K562 (cell line): Measurements from ENCODE around the gene SAMD9L. TPM values are rescaled to one million over a fixed set of nuclear protein-coding genes. Genes with fewer than 3 reads are reported as not detected.

Experiments
- BMI1 ChIP-seq: fragments of 150-350 bp; IDR thresholded peaks from 2 replicates; pipeline ENCODE4 v1.6.1; 2014; ENCODE audit warnings: low read length
- CCNT2 ChIP-seq: IDR thresholded peaks from 2 replicates; pipeline ENCODE4 v1.6.1; 2011; ENCODE audit warnings: borderline replicate concordance, low read depth, mild to moderate bottlenecking, moderate library complexity, mixed read lengths, low read length; ENCODE audit not compliant: insufficient read length; ENCODE audit errors: extremely low read depth
- E4F1 ChIP-seq: fragments of 250-450 bp; sonication (Bioruptor Pico); IDR thresholded peaks from 2 replicates; pipeline ENCODE4 v1.5.0; 2021; ENCODE audit warnings: mild to moderate bottlenecking, borderline replicate concordance
- ELK1 ChIP-seq: sonication (generic); formaldehyde crosslinking; IDR thresholded peaks from 2 replicates; pipeline ENCODE4 v1.8.1; 2022; ENCODE audit warnings: missing genetic modification reagents
- ETV6 ChIP-seq, 3 experiments: fragments of 150-350 bp in 1 of 3; sonication (generic) in 1 of 3; formaldehyde crosslinking in 1 of 3; IDR thresholded peaks; 2 replicates each; pipeline versions ENCODE4 v1.6.1 to v1.8.0; 2014 to 2022; ENCODE audit warnings: borderline replicate concordance in 2 of 3, low read depth in 2 of 3, antibody characterized with exemption in 1 of 3, low read length in 1 of 3, mild to moderate bottlenecking in 1 of 3, missing genetic modification reagents in 1 of 3
- NR3C1 ChIP-seq: sonication (generic); formaldehyde crosslinking; IDR thresholded peaks from 2 replicates; pipeline ENCODE4 v1.8.1; 2022; ENCODE audit warnings: missing genetic modification reagents
- RREB1 ChIP-seq: fragments of 250-450 bp; sonication (Bioruptor Pico); IDR thresholded peaks from 2 replicates; pipeline ENCODE4 v1.4.0; 2020
- ZNF217 ChIP-seq: sonication (generic); formaldehyde crosslinking; IDR thresholded peaks from 2 replicates; pipeline ENCODE4 v1.8.0; 2022; ENCODE audit warnings: mild to moderate bottlenecking, missing genetic modification reagents
- ZNF224 ChIP-seq: sonication (generic); formaldehyde crosslinking; IDR thresholded peaks from 2 replicates; pipeline ENCODE4 v1.8.0; 2022; ENCODE audit warnings: mild to moderate bottlenecking, missing genetic modification reagents
- ZNF280B ChIP-seq: fragments of 250-450 bp; sonication (Bioruptor Pico); IDR thresholded peaks from 2 replicates; pipeline ENCODE4 v1.5.1; 2021; ENCODE audit warnings: mild to moderate bottlenecking
- ZNF449 ChIP-seq: fragments of 250-450 bp; sonication (Bioruptor Pico); IDR thresholded peaks from 2 replicates; pipeline ENCODE4 v1.8.0; 2022; ENCODE audit warnings: moderate library complexity, mild to moderate bottlenecking, inconsistent platforms
- ZNF586 ChIP-seq: fragments of 450-650 bp; formaldehyde crosslinking; conservative IDR thresholded peaks from 2 replicates; pipeline ENCODE4 v1.4.0; 2020; ENCODE audit warnings: mild to moderate bottlenecking, moderate library complexity
- polyA plus RNA-seq, 8 experiments: library from polyadenylated mRNA; depleted of rRNA in 4 of 8; stranded (reverse) in 5 of 8; unstranded in 3 of 8; fragments of >200 nt; fragmentation: Nextera tagmentation in 2 of 8; fragmentation: Illumina TruSeq in 1 of 8; extraction: Ambion mirVana in 2 of 8; extraction: Trizol in 1 of 8; gene quantifications; 2 replicates each; pipeline versions ENCODE4 v1.2.1 to v1.2.3, GENCODE V29; 2011 to 2014; ENCODE audit warnings: inconsistent platforms in 1 of 8, missing spikeins in 1 of 8
- total RNA-seq, 7 experiments: library from RNA; depleted of rRNA in 6 of 7; stranded (reverse); fragments of >200 nt in 6 of 7; fragmentation: Illumina TruSeq in 2 of 7; extraction: Trizol in 2 of 7; gene quantifications; 2 replicates each; pipeline versions ENCODE4 v1.2.1 to v1.2.3, GENCODE V29; 2011 to 2021; ENCODE audit warnings: low replicate concordance in 1 of 7

The SAMD9L gene
- total and polyA plus RNA-seq, 9 of the 15 experiments (the other 6 are each of a cell fraction or from before 2014, with no cell fraction given): 0.15 to 1.0 (median 0.48) TPM

- TF ChIP-seq RREB1 (CRISPR knock-in tag) (no peak), NR3C1 (CRISPR knock-in tag) (no peak), ZNF586 (no peak), BMI1 (no peak), ZNF224 (CRISPR knock-in tag) (no peak), ETV6 (IDR thresholded peaks at IDR 0.05; ENCODE audit: borderline replicate concordance in 1 of 2, low read depth in 2 of 2, low read length in 1 of 2) (no peak), ETV6 (CRISPR knock-in tag; IDR thresholded peaks at IDR 0.05; ENCODE audit: borderline replicate concordance) (no peak), ELK1 (CRISPR knock-in tag) (no peak), ZNF280B (CRISPR knock-in tag) (no peak), CCNT2 (no peak), ZNF217 (CRISPR knock-in tag) (no peak), E4F1 (CRISPR knock-in tag) (no peak), ZNF449 (CRISPR knock-in tag) (peak; percentile 86; the same call in 1 of the 2 replicates)
These were observed 542 bp upstream of the SAMD9L start (continued) for GRCh38 chr7:93148727-93149126.
